BJ (cell line): ENCODE data around the gene LDLRAD4. TPM values are rescaled to one million over a fixed set of nuclear protein-coding genes. Genes with fewer than 3 reads are reported as not detected.

Experiments
- CTCF ChIA-PET: fragments of 350-600 bp; formaldehyde crosslinking; extraction: SDS; loops from one replicate; lab custom pipeline; 2021; ENCODE audit warnings: antibody characterized with exemption, inconsistent platforms; lab: Yijun Ruan, JAX
- POLR2A ChIA-PET: fragments of 300-600 bp; sonication (Branson Sonifier 250); formaldehyde crosslinking; extraction: SDS; loops from one replicate; lab custom pipeline; 2021; ENCODE audit warnings: antibody characterized with exemption; lab: Charles Lee
- DNase-seq: peaks from one replicate; pipeline ENCODE4 v3.0.0-alpha.2; 2011; ENCODE audit warnings: low read depth
- H3K27me3 ChIP-seq: 2 replicates; pipeline ENCODE4 v1.6.0; 2011; ENCODE audit warnings: low read length; ENCODE audit not compliant: control insufficient read depth, insufficient read depth
- H3K36me3 ChIP-seq: 2 replicates; pipeline ENCODE4 v1.5.1; 2011; ENCODE audit warnings: low read length; ENCODE audit not compliant: control insufficient read depth, insufficient read depth
- H3K4me3 ChIP-seq: 2 replicates; pipeline ENCODE4 v1.5.1; 2011; ENCODE audit warnings: low read depth, mild to moderate bottlenecking, control low read depth, low read length
- CTCF ChIP-seq: IDR thresholded peaks from 2 replicates; pipeline ENCODE4 v1.5.1; 2011; ENCODE audit warnings: low read depth, mild to moderate bottlenecking, control low read depth, inconsistent platforms, low read length, moderate library complexity; ENCODE audit not compliant: insufficient read depth
- polyA plus RNA-seq: library from polyadenylated mRNA; depleted of rRNA; stranded (reverse); fragments of >200 nt; gene quantifications from 2 replicates; pipeline ENCODE4 v1.2.3, GENCODE V29; 2011

The LDLRAD4 gene
- polyA plus RNA-seq, 1 experiment: not detected

- TF ChIP-seq CTCF: no peak
- ChIA-PET POLR2A (no interaction called here), CTCF (no interaction called here)
- DNase-seq: no peak
- Histone ChIP-seq H3K36me3 (no peaks in the 10 kb centered on the region), H3K27me3 (no peaks in the 10 kb centered on the region), H3K4me3 (no peak overlapping the region)
Observed at GRCh38 chr18:13546638-13547037, 328.1 kb downstream of the LDLRAD4 start.

GRCh38 chr18:13547347-13547746 is 328.8 kb downstream of the LDLRAD4 start:
- CTCF ChIA-PET: no interaction called here
- no peak for TF ChIP-seq CTCF
- no peaks in the 10 kb centered on the region for H3K27me3 ChIP-seq
- H3K36me3 ChIP-seq: no peaks in the 10 kb centered on the region
- DNase-seq: no peak
- POLR2A ChIA-PET: no interaction called here
- H3K4me3 ChIP-seq: no peak overlapping the region

GRCh38 chr18:13548106-13548819 is 329.7 kb downstream of the LDLRAD4 start:
- ChIA-PET CTCF (interaction anchor here (1.0 to 2.2 kb wide), 2 partner anchors 10 to 13 kb away, joined by 3 to 6 read pairs; no protein-coding TSS in a partner anchor), POLR2A (no interaction called here)
- Histone ChIP-seq H3K36me3 (no peaks in the 10 kb centered on the region), H3K27me3 (no peaks in the 10 kb centered on the region; the same call in 1 of the 2 replicates), H3K4me3 (no peak overlapping the region)
- no peak for DNase-seq
- TF ChIP-seq CTCF: no peak

GRCh38 chr18:13548966-13549879 is 330.7 kb downstream of the LDLRAD4 start:
- TF ChIP-seq CTCF: no peak
- H3K4me3 ChIP-seq: no peak overlapping the region
- DNase-seq: no peak
- ChIA-PET POLR2A (no interaction called here), CTCF (interaction anchor here (1.0 to 2.2 kb wide), 2 partner anchors 11 to 12 kb away, joined by 3 to 6 read pairs; no protein-coding TSS in a partner anchor)
- no peaks in the 10 kb centered on the region; the same call in 1 of the 2 replicates for H3K27me3 ChIP-seq
- H3K36me3 ChIP-seq: no peaks in the 10 kb centered on the region

GRCh38 chr18:13549880-13550232 is 331.3 kb downstream of the LDLRAD4 start:
- ChIA-PET POLR2A (no interaction called here), CTCF (interaction anchor here (2.2 kb wide), 1 partner anchor 11 kb away, joined by 6 read pairs; no protein-coding TSS in a partner anchor)
- TF ChIP-seq CTCF: no peak

More at GRCh38 chr18:13549880-13550232, 331.3 kb downstream of the LDLRAD4 start:
- Histone ChIP-seq H3K27me3 (no peaks in the 10 kb centered on the region; the same call in 1 of the 2 replicates), H3K36me3 (no peaks in the 10 kb centered on the region), H3K4me3 (no peak overlapping the region)
- DNase-seq: no peak
